Measurements from ENCODE around the gene CDIPT.
"Not testable (repeated sequence)": the region's sequence is repeated elsewhere in the genome, so short reads cannot be mapped to it uniquely, and the experiment has no call there.

Gene CDIPT

GRCh38 chr16:29894352-29894751 is 31.3 kb upstream of the CDIPT start:
- DNase-seq: no peak

- no peak for DNase-seq
Measured at GRCh38 chr16:29893553-29893952, 30.5 kb upstream of the CDIPT start.

DNA sequence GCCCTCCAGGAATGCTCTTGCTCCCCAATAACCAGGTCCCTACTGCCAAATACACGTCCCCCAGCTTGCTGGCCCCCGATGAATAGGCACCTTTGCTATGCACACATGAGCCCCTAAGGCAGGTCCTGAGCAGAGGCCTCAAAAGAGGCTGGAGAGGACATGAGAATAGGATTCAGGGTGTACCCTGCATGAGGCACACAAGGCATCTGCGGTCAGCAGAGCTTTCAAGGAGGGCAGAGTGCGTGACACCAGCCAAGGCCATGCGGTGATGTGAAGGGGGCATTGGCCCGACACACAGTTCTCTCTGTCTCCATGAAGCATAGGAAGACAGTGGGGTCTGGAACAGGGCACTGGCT is 29.4 kb upstream of the CDIPT start:
- no peak for DNase-seq

- DNase-seq: no peak
Measured at GRCh38 chr16:29891525-29892457, 28.8 kb upstream of the CDIPT start.

DNA sequence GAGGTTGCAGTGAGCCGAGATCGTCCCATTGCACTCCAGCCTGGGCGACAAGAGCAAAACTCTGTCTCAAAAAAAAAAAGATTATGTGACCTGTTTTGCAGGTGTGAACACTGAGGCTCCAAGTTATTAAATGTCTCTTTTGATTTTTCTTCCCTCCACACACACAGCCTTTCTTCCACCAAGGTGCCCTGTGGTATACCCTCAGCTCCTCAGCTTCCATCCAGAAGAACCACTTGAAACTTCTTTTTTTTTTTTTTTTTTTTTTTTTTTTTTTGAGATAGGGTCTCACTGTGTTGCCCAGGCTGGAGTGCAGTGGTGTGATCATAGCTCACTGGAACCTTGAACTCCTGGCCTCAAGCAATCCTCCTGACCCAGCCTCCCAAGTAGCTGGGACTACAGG is 26.3 kb upstream of the CDIPT start:
- not testable (repeated sequence) for DNase-seq

- no peak for DNase-seq
Measured at GRCh38 chr16:29883987-29884386, 21.0 kb upstream of the CDIPT start.

- no peak for DNase-seq
Measured at GRCh38 chr16:29881050-29881449, 18.0 kb upstream of the CDIPT start.

- DNase-seq: no peak
Measured at GRCh38 chr16:29878172-29878571, 15.1 kb upstream of the CDIPT start.

DNA sequence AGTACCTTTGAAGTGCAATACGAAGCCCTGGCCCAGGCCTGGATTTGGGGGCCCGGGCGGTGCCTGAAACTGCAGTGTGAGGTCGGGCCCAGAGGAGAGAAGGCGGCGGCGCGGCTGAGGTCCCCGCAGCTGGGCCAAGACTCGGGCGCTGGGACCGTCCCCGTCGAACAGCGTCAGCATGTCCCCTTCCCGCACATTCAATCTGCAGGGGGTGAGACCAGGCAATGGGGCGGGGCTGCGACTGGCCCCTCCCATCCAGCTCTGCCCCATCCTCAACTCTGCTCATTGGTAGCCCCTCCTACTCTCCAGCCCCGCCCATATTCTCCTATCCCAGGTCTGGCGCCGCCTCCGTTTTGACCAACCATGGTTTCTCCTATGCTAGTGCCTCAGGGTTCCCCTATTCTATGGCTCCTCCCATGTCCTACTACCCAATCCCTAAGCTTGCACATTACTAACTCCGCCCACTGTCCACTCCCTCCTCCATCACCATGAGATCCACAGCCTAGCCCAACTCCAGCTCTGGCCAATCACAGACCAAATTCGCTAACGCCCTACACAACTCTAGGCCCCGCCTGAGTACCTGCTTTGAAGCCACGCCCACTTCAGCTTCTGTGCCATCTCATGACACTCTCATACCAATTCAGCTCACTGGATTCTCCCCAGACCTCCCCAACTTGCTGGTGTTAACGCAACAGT is 14.4 kb upstream of the CDIPT start:
- DNase-seq: no peak

GRCh38 chr16:29876594-29877249 is 13.7 kb upstream of the CDIPT start:
- DNase-seq: no peak

- DNase-seq: no peak
Measured at GRCh38 chr16:29876217-29876593, 13.2 kb upstream of the CDIPT start.

DNA sequence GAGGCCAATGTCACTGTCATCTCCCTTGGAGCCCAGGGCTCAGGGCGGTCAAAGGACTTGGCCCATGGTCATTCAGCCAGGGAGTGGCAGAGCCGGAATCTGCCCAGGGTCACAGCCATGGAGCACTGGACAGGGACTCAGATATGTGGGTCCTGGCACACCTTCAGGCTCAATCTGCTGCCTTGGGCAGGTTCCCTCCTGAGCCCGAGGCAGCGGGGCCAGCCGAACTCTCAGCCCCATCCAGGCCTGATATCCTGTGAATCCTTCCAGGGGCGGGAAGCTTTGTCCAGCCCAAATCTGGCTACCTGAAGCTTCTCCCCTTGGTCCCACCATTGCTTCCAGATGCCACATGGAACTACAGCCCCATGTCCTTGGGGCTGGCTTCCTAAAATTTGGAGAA is 12.2 kb upstream of the CDIPT start:
- DNase-seq: no peak

DNA sequence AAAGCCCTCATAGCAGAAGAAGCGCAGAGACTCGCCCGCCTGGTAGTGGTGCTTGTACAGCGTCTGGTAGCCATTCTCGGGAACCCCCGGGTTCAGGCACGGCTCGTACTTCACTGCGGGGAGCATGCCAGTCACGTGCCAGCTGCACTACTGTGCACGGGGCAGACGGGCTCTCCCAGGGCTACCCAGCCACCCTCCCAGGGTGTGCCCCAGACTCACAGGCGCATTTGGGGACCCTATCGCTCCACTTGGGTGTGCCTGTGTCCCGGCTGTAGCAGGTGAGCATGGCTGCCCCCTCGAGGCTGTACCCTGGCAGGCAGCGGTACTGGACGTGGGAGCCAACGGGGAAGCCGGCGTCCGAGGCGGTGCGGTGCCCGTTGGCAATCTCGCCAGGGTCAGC is 10.3 kb upstream of the CDIPT start:
- no peak for DNase-seq

DNA sequence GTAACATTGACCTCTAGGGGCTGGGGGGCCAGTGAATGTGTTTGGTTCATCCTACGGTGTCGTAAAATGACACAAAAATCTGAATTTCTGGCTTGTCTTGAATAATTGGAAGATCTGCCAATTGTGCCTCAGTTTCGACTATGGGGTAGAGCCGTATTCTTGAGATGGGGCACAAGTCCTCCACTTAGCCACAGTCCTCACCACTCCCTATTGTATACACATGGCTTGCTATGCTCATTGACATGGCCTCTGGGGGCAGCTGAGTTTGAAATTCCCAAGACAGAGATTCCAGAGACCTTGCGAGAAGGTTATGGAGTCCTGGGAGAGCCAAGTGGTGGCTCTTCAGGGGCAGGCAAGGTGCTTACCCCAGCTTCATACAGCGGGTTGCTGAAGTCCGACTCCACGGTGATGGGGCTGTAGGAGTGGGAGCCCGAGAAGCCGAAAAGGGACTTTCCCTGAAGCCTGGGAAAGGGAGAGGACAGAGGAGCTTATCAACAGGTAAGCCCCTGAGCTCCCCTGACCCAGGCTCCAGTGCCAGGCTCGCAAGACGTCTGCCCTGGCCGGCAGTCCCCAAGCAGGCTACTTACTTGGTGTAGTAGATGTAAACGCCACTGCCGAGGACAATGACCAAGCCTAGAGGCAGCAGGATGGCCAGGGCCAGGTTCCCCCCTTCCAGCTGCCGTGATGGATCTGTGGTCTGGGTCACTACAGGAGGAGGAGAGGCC is 9.0 kb upstream of the CDIPT start:
- no peak for DNase-seq

DNA sequence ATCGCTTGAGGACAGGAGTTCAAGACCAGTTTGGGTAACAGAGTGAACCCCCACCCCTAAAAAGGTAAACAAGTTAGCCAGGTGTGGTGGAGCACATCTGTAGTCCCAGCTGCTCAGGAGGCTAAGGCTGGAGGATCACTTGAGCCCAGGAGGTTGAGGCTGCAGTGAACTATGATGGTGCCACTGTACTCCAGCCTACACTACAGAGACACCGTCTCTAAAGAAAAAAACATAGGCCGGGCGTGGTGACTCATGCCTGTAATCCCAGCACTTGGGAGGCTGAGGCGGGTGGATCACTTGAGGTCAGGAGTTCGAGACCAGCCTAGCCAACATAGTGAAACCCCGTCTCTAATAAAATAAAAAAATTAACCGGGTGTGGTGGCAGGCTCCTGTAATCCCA is 6.0 kb upstream of the CDIPT start:
- DNase-seq: not testable (repeated sequence)

DNA sequence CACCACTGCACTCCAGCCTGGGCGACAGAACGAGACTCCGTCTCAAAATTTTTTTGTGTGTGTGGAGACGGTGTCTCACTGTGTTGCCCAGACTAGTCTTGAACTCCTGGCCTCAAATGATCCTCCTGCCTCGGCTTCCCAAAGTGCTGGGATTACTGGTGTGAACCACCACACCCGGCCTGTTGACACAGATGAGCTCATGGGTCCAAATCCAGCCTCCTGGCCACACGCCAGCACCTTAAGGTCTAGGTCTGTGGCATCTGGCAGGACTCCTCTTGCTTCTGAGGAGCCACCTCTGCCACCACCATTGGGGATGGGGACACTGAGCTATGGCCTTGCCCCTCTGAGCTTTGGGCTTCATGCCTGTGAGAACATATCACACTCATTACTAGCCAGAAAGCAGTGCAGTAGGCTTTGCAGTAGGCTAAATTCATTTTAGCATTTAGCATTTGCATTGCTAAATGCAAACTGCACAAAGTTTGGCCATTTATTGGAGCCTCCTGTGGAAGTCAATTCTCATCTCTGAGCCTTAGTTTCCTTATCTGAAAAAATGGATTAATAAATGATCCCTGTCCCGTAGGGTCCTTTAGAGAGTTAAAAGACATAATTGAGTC is 5.5 kb upstream of the CDIPT start:
- no peak for DNase-seq

DNA sequence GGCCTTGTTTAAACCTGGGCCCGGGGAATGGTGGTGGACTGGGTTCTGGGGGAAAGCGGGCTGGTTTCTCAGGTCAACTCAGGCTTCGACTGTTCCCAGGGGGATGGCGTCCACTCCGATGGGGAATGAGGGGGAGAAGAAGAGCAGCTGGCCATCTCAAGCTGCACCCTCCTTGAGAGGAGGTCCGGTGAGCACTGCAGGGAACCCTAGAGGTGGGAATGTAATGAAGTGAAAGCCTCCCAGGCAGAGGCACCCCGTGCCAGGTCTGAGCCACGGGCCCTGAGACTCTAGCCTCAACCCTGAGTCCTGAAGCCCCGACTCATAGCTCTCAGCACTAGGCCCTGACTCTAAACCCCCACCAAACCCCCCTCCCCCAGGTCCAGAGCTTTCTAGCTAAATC is 1.2 kb upstream of the CDIPT start:
- DNase-seq: no peak

DNA sequence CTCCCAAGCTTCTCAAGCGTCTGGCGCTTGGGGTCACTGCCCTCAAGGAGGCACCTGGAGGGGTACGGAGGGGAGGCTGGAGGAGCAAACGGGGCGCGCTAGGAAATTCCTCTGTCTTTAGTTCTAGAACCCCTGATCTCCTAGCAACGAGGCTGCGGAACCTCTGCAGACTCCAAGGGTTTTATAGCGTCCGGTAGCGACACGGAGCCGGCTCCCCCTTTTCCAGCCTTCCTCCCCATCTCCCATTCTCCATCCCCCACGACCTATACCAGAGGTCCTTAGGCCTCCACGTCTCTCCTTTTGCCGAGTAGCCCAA is 601 bp upstream of the CDIPT start:
- DNase-seq: no peak

GRCh38 chr16:29862383-29862883 is 593 bp downstream of the CDIPT start:
- no peak for DNase-seq

DNA sequence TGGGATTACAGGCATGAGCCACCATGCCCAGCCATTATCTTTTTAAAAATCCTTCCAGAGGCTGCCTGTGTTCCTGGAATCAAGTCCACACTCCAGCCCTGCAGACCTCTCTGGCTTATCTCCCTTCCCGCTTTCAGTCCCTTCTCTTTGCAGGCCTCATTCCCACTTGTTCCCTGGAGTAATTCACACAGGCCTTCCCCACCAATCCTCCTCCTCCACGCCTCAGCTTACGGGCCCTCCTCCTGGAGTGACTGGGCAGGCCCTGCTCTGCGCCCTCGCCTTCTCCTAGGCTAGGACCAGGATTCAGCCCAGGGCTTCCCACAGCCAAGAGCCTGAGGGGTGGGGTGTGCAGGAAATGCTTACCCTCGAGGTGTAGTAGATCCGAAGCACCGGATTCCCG is 2.8 kb downstream of the CDIPT start:
- DNase-seq: no peak

DNA sequence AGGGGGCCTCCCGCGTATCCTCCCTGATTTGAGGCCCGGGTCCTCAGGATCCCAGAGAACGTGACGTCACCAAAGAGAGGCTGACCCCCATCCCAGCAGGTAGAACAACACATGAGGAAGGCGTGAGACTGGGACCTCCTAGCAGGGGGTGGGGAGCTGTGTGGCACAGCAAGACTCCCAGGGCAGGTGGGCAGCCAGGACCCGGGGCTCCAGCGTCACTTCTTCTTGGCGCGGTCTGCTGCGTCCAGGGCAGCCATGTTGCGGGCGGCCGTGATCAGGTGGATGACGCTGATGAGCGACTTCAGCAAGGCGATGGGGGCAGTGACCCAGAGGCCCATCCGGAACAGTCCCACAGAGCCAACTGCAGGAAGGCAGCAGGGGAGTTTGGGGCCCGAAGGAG is 4.1 kb downstream of the CDIPT start:
- no peak for DNase-seq

DNA sequence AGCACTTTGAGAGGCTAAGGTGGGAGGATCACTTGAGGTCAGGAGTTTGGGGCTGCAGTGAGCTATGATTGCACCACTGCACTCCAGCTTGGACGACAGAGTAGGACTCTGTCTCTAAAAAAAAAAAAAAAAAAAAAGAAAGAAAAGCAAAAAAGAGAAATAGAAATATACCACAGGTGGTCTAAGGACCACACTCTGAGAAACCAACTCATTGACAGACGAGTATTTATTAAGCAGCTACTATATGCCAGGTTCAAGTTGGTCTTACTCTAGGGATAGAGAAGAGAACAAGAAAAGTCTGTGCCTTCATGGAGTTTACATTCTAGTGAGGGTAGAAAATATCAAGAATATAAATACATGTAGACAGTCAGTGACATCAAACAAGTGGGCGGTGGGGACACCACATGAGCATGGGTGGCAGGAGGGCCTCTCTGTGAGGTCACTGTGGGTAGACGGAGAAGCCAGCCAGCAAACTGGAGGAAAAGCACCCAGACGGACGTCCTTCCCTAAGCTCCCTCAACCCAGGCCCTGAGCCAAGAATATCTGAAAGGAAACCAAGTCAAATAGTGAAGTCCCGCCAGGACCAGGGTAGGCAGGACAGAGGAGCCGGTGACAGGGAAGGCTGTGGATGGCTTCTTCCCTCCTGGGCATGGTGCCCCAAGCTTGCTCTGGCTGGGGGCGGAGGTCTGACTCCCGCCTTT is 4.7 kb downstream of the CDIPT start:
- no peak for DNase-seq

Data from Kasumi-1 (cell line).